ENCODE data around the gene PLCB4.

Gene PLCB4

DNA sequence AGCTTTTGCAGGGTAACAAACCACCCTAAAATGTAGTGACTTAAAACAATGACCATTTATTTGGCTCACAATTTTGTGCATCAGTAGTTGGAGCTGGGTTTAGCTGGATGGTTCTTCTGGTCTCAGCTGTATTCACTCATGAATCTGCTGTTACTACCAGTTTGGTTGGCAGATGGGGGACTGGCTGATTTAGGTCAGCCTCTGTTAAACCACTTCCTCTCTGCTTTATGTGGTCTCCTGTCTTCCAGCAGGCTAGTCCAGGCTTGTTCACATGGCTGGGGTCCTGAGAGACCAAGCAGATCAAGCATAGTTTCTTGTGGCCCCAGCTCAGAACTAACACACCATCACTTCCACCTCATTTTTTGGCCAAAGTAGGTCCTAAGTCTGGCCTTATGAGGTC is 378.3 kb downstream of the PLCB4 start:
- DNase-seq (ENCODE audit: low read depth): no peak
- H3K4me3 ChIP-seq (ENCODE audit: low read length): no peak overlapping the region
- TF ChIP-seq, protein P1, sequence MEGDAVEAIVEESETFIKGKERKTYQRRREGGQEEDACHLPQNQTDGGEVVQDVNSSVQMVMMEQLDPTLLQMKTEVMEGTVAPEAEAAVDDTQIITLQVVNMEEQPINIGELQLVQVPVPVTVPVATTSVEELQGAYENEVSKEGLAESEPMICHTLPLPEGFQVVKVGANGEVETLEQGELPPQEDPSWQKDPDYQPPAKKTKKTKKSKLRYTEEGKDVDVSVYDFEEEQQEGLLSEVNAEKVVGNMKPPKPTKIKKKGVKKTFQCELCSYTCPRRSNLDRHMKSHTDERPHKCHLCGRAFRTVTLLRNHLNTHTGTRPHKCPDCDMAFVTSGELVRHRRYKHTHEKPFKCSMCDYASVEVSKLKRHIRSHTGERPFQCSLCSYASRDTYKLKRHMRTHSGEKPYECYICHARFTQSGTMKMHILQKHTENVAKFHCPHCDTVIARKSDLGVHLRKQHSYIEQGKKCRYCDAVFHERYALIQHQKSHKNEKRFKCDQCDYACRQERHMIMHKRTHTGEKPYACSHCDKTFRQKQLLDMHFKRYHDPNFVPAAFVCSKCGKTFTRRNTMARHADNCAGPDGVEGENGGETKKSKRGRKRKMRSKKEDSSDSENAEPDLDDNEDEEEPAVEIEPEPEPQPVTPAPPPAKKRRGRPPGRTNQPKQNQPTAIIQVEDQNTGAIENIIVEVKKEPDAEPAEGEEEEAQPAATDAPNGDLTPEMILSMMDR (IDR thresholded peaks at IDR 0.05; ENCODE audit: insufficient read depth, low read depth, low read length, missing control alignments): no peak

GRCh38 chr20:9453201-9453600 is 384.3 kb downstream of the PLCB4 start:
- H3K4me3 ChIP-seq (ENCODE audit: low read length): no peak overlapping the region
- TF ChIP-seq, protein P1 (IDR thresholded peaks at IDR 0.05; ENCODE audit: insufficient read depth, low read depth, low read length, missing control alignments): no peak
- no peak for DNase-seq (ENCODE audit: low read depth)

GRCh38 chr20:9454791-9455190 is 385.9 kb downstream of the PLCB4 start:
- TF ChIP-seq, protein P1 (IDR thresholded peaks at IDR 0.05; ENCODE audit: insufficient read depth, low read depth, low read length, missing control alignments): no peak
- H3K4me3 ChIP-seq (ENCODE audit: low read length): no peak overlapping the region
- DNase-seq (ENCODE audit: low read depth): peak; percentile 13

- H3K4me3 ChIP-seq (ENCODE audit: low read length): no peak overlapping the region
- peak; percentile 16 for DNase-seq (ENCODE audit: low read depth)
- TF ChIP-seq, protein P1 (IDR thresholded peaks at IDR 0.05; ENCODE audit: insufficient read depth, low read depth, low read length, missing control alignments): no peak
These were observed 388.2 kb downstream of the PLCB4 start for GRCh38 chr20:9457136-9457535.

GRCh38 chr20:9458138-9458796 is 389.4 kb downstream of the PLCB4 start:
- no peak overlapping the region for H3K4me3 ChIP-seq (ENCODE audit: low read length)
- TF ChIP-seq, protein P1 (IDR thresholded peaks at IDR 0.05; ENCODE audit: insufficient read depth, low read depth, low read length, missing control alignments): peak; percentile 33
- DNase-seq (ENCODE audit: low read depth): peak; percentile 63

DNA sequence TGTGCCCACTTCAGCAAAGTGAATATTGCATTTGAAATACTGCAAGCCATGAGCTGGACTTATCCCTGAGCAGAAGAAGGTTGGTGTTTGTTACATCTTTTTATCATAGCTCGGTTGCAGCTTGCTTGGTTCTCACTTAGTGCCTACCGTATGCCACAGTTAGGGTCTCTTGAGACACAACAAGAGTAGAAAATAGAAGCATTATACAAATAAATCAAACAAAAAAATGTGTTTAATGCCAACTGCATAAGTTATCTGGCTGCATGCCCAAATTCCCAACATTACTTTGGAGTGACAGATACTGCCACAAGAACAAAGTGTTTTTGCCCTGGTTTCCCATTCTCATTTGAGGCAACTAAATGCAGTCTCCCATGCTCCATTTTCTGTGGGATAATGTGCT is 391.6 kb downstream of the PLCB4 start:
- no peak overlapping the region for H3K4me3 ChIP-seq (ENCODE audit: low read length)
- DNase-seq (ENCODE audit: low read depth): peak; percentile 65
- TF ChIP-seq, protein P1 (IDR thresholded peaks at IDR 0.05; ENCODE audit: insufficient read depth, low read depth, low read length, missing control alignments): no peak

- no peak overlapping the region for H3K4me3 ChIP-seq (ENCODE audit: low read length)
- no peak for DNase-seq (ENCODE audit: low read depth)
- TF ChIP-seq, protein P1 (IDR thresholded peaks at IDR 0.05; ENCODE audit: insufficient read depth, low read depth, low read length, missing control alignments): peak; percentile 43
These were observed 399.1 kb downstream of the PLCB4 start for GRCh38 chr20:9467995-9468394.
